H1 (cell line): ENCODE data around the gene CYP26C1. TPM values are rescaled to one million over a fixed set of nuclear protein-coding genes. Genes with fewer than 3 reads are reported as not detected.

Experiments
- ASH2L ChIP-seq: fragments of 200-600, 300-600 bp; sonication (generic); IDR thresholded peaks from one replicate; pipeline ENCODE4 v1.7.1; 2017; ENCODE audit warnings: low read length
- CEBPB ChIP-seq: IDR thresholded peaks from 2 replicates; pipeline ENCODE4 v1.6.1; 2012; ENCODE audit warnings: low read depth, low read length
- CHD2 ChIP-seq: IDR thresholded peaks from 2 replicates; pipeline ENCODE4 v1.6.1; 2012; ENCODE audit warnings: low read length, improper control_type of control experiment
- CREB1 ChIP-seq: IDR thresholded peaks from 2 replicates; pipeline ENCODE4 v1.6.1; 2012; ENCODE audit warnings: inconsistent platforms
- KDM1A ChIP-seq: fragments of 200-600, 300-600 bp; sonication (generic); IDR thresholded peaks from 2 replicates; pipeline ENCODE4 v1.7.1; 2016; ENCODE audit warnings: mild to moderate bottlenecking, low read length, borderline replicate concordance
- NANOG ChIP-seq: IDR thresholded peaks from 2 replicates; pipeline ENCODE4 v1.6.1; 2011; ENCODE audit warnings: low read length, low read depth, mild to moderate bottlenecking, inconsistent platforms; ENCODE audit not compliant: insufficient read depth, poor library complexity, severe bottlenecking
- POLR2A ChIP-seq, 2 experiments: IDR thresholded peaks; 1 replicate in 1 of 2; 2 replicates in 1 of 2; pipeline ENCODE4 v1.6.1; 2011; ENCODE audit warnings: low read depth in 2 of 2, low read length in 2 of 2, mild to moderate bottlenecking in 2 of 2; ENCODE audit errors: control extremely low read depth in 1 of 2
- POU5F1 ChIP-seq: IDR thresholded peaks from 2 replicates; pipeline ENCODE4 v1.6.1; 2011; ENCODE audit warnings: low read depth, mild to moderate bottlenecking, low read length, moderate library complexity
- RNF2 ChIP-seq: fragments of 200-900, 300-1000 bp; sonication (generic); IDR thresholded peaks from 2 replicates; pipeline ENCODE4 v1.7.1; 2016; ENCODE audit warnings: borderline replicate concordance, low read depth, mild to moderate bottlenecking, antibody characterized with exemption, low read length; ENCODE audit not compliant: poor library complexity, severe bottlenecking; ENCODE audit errors: missing control alignments
- RXRA ChIP-seq: IDR thresholded peaks from 2 replicates; pipeline ENCODE4 v1.6.1; 2011; ENCODE audit warnings: low read depth, mild to moderate bottlenecking, low read length, moderate library complexity; ENCODE audit not compliant: insufficient read depth
- SUZ12 ChIP-seq: fragments of 200-600 bp; sonication (generic); IDR thresholded peaks from 2 replicates; pipeline ENCODE4 v1.6.1; 2012; ENCODE audit warnings: mild to moderate bottlenecking, inconsistent platforms, low read length, moderate library complexity, mixed read lengths
- TAF7 ChIP-seq: optimal IDR thresholded peaks from 2 replicates; pipeline ENCODE3; 2011; ENCODE audit warnings: low read depth, mild to moderate bottlenecking, inconsistent platforms, low read length, moderate library complexity, borderline replicate concordance
- YY1 ChIP-seq: IDR thresholded peaks from 2 replicates; pipeline ENCODE4 v1.6.1; 2011; ENCODE audit warnings: low read depth, mild to moderate bottlenecking, low read length
- polyA plus RNA-seq, 7 experiments: library from polyadenylated mRNA; depleted of rRNA in 3 of 7; stranded (reverse) in 5 of 7; unstranded in 2 of 7; fragments of >200 nt in 5 of 7; fragments of 200-250 nt in 2 of 7; gene quantifications; 1 replicate in 5 of 7; 2 replicates in 1 of 7; 4 replicates in 1 of 7; pipeline versions ENCODE4 v1.2.1 to v1.2.3, GENCODE V29; 2011 to 2013; ENCODE audit warnings: missing spikeins in 2 of 7, mixed read lengths in 2 of 7
- total RNA-seq: library from RNA; stranded (reverse); fragmentation: NEBNext Ultra II Directional; extraction: Animal tissue kit (Norgen Biotek cat#: 25700); gene quantifications from 2 replicates; pipeline ENCODE4 v1.2.1, GENCODE V29; 2021

CYP26C1 gene
- total and polyA plus RNA-seq, 2 of the 8 experiments (the other 6 are each of a cell fraction or from before 2014, with no cell fraction given) = 0.12 to 0.28 TPM

GRCh38 chr10:93065675-93066543 is 5.3 kb downstream of the CYP26C1 start (continued):
- TF ChIP-seq TAF7 (no peak), RNF2 (peak; percentile 81), CEBPB (no peak; the same call in 1 of the 2 replicates), RXRA (no peak), KDM1A (peak; percentile 93), CREB1 (peak; percentile 33; the same call in 1 of the 2 replicates), YY1 (no peak; the same call in 1 of the 2 replicates), POU5F1 (no peak), ASH2L (no peak), CHD2 (no peak), SUZ12 (peak; percentile 90), NANOG (no peak), POLR2A (IDR thresholded peaks at IDR 0.05; ENCODE audit: control extremely low read depth in 1 of 2, low read depth in 2 of 2, low read length in 2 of 2) (no peak)
